Rectal smooth muscle tissue (tissue), 1 donor: Measurements from ENCODE around the gene TSPAN14.

Source experiments
- H3K27ac ChIP-seq: one replicate; pipeline ENCODE4 v1.7.0; 2013; ENCODE audit warnings: low read depth, low read length, inconsistent platforms
- H3K27me3 ChIP-seq: one replicate; pipeline ENCODE4 v1.7.0; 2013; ENCODE audit warnings: low read length; ENCODE audit not compliant: control insufficient read depth, insufficient read depth
- H3K36me3 ChIP-seq: one replicate; pipeline ENCODE4 v1.7.0; 2013; ENCODE audit warnings: low read length; ENCODE audit not compliant: control insufficient read depth, insufficient read depth
- H3K4me1 ChIP-seq: one replicate; pipeline ENCODE4 v1.7.0; 2013; ENCODE audit warnings: low read length; ENCODE audit not compliant: control insufficient read depth, insufficient read depth
- H3K4me3 ChIP-seq: one replicate; pipeline ENCODE4 v1.7.0; 2013; ENCODE audit warnings: low read length
- H3K9ac ChIP-seq: one replicate; pipeline ENCODE4 v1.7.0; 2013; ENCODE audit warnings: low read length

TSPAN14 gene, protein sequence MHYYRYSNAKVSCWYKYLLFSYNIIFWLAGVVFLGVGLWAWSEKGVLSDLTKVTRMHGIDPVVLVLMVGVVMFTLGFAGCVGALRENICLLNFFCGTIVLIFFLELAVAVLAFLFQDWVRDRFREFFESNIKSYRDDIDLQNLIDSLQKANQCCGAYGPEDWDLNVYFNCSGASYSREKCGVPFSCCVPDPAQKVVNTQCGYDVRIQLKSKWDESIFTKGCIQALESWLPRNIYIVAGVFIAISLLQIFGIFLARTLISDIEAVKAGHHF

DNA sequence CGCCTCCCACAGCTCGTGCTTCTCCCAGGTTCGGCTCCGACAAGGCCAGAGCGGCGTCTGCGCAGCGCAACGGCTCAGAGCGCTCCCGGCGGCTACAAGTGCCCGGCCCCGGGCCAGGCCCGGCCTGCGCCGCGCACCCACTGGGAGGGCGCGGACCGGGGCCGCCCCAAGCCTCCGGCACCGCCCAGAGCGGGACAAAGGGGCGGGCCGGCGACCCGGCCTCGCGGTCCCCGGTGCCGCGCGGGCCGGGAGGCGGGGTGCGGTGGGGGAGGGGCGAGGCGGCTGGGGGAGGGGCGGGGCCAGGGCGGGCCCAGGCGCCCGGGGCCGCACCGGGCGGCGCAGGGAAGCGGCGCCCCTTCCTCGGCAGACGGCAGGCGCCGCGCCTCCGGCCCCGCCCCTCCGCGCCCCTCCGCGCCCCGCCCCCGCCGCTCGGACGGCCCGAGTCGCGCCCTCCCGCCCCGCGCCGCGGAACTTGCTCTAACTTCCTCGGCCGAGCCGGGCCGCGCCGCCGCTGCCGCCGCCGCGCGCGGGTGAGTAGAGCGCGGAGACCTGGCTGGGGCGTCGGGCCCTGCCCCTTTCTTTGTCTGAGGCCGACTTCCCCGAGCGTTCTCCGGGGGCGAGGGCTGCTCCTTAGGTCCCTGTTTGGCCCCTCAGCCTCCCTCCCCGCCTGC, at the start of gene TSPAN14:
Gene TSPAN14 (plus strand): TSS at position 469 of the 671 bp plus-strand sequence. CDS start 34,924 bp downstream, outside the sequence.
- H3K9ac ChIP-seq = peak within 1 kb of the TSS; percentile 77
- H3K27ac ChIP-seq = peak within 1 kb of the TSS; percentile 89
- peaks cover 14% of the 10 kb centered on the region for H3K4me1 ChIP-seq
- H3K27me3 ChIP-seq = no peaks in the 10 kb centered on the region
- H3K36me3 ChIP-seq = no peaks in the 10 kb centered on the region
- H3K4me3 ChIP-seq = peak within 1 kb of the TSS; percentile 65

- Histone ChIP-seq H3K27ac (no peak overlapping the region), H3K4me1 (peaks cover 3% of the 10 kb centered on the region), H3K4me3 (no peak overlapping the region)
These were observed 49.1 kb upstream of the TSPAN14 start for GRCh38 chr10:80405035-80405434.

GRCh38 chr10:80405626-80406025, 48.5 kb upstream of the TSPAN14 start:
- Histone ChIP-seq H3K27ac (no peak overlapping the region), H3K36me3 (no peaks in the 10 kb centered on the region), H3K9ac (no peak overlapping the region), H3K4me1 (peaks cover 7% of the 10 kb centered on the region), H3K4me3 (no peak overlapping the region), H3K27me3 (no peaks in the 10 kb centered on the region)

More at GRCh38 chr10:80405035-80405434, 49.1 kb upstream of the TSPAN14 start:
- Histone ChIP-seq H3K27me3 (no peaks in the 10 kb centered on the region), H3K36me3 (no peaks in the 10 kb centered on the region), H3K9ac (no peak overlapping the region)

DNA sequence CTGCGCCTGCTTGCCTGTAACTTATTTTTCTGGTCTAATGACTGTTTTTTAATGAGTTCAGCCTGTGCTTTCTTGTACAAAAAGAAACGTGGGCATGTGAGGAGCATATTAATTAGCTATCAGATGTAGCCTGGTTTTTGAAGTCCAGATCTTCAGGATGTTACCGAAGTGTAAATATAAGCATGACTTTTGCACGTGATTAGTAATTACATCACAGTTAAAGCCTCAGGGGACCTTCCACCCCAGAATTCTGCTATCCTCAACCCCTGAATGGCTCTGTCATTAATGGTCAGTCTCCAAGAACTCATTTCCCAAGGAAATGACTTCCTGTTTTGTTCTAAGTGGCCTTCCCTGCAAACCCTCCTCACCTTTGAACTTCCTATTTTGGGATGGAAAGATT, 47.9 kb upstream of the TSPAN14 start:
- H3K27ac ChIP-seq = no peak overlapping the region
- no peaks in the 10 kb centered on the region for H3K27me3 ChIP-seq
- H3K9ac ChIP-seq = no peak overlapping the region
- peaks cover 7% of the 10 kb centered on the region for H3K4me1 ChIP-seq
- H3K4me3 ChIP-seq = no peak overlapping the region
- H3K36me3 ChIP-seq = no peaks in the 10 kb centered on the region

DNA sequence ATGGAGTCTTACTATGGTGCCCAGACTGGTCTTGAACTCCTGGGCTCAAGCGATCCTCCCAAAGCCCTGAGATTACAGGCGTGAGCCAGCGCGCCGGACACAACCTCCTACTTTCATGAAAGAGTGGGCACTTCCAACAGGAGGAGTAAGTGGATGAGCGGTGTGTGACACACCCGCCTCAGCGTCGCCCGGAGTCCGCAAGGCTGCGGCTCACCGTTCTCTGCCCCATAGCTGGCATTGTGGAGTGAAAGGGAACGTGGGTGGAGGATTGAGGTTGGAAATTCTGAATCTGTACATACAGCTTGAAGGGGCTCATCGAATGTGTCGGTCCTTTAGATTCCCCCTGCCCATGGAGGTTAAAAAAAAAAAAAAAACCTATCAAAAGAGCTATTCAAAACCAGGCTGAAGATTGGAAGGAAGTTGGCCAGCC, 46.3 kb upstream of the TSPAN14 start:
- Histone ChIP-seq H3K9ac (no peak overlapping the region), H3K4me1 (peaks cover 10% of the 10 kb centered on the region), H3K27ac (peak overlapping the region; percentile 67), H3K4me3 (peak overlapping the region; percentile 74), H3K27me3 (no peaks in the 10 kb centered on the region), H3K36me3 (no peaks in the 10 kb centered on the region)

- H3K4me3 ChIP-seq = peak within 1 kb of the TSS; percentile 74
- peak within 1 kb of the TSS; percentile 83 for H3K27ac ChIP-seq
- no peaks in the 10 kb centered on the region for H3K27me3 ChIP-seq
- peaks cover 14% of the 10 kb centered on the region for H3K4me1 ChIP-seq
- peak within 1 kb of the TSS; percentile 68 for H3K9ac ChIP-seq
- H3K36me3 ChIP-seq = no peaks in the 10 kb centered on the region
These were observed 45.6 kb upstream of the TSPAN14 start, which contains the start of gene PRXL2A for GRCh38 chr10:80408242-80409101. PRXL2A (plus strand) TSS chr10:80408551; CDS start chr10:80420468, 11,917 bp downstream.

DNA sequence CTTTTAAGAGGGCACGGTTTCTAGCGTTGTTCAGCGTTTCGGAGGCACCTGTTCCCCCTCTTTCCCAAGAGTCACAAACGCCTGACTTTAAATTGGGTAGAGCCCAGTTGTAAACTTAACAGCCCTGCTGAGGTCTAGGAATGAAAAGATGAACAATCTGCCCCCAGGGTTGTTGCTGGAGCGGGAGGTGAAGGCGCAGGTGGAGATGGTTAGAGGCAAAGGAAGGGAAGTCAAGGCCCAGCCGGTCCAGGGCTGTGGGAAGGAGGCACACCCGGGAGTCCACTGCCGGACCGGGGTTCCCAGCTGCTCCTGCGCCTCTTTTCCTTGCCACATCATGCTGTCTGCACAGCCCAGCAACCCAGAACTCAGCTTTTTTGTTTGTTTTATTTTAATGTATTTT, 45.0 kb upstream of the TSPAN14 start:
- Histone ChIP-seq H3K4me1 (peaks cover 21% of the 10 kb centered on the region), H3K27me3 (no peaks in the 10 kb centered on the region), H3K9ac (no peak overlapping the region), H3K27ac (peak overlapping the region; percentile 83), H3K36me3 (no peaks in the 10 kb centered on the region), H3K4me3 (peak overlapping the region; percentile 74)

GRCh38 chr10:80410122-80410521, 44.0 kb upstream of the TSPAN14 start:
- Histone ChIP-seq H3K4me3 (peak overlapping the region; percentile 7), H3K36me3 (no peaks in the 10 kb centered on the region), H3K9ac (no peak overlapping the region), H3K4me1 (peaks cover 24% of the 10 kb centered on the region), H3K27me3 (no peaks in the 10 kb centered on the region), H3K27ac (peak overlapping the region; percentile 83)

DNA sequence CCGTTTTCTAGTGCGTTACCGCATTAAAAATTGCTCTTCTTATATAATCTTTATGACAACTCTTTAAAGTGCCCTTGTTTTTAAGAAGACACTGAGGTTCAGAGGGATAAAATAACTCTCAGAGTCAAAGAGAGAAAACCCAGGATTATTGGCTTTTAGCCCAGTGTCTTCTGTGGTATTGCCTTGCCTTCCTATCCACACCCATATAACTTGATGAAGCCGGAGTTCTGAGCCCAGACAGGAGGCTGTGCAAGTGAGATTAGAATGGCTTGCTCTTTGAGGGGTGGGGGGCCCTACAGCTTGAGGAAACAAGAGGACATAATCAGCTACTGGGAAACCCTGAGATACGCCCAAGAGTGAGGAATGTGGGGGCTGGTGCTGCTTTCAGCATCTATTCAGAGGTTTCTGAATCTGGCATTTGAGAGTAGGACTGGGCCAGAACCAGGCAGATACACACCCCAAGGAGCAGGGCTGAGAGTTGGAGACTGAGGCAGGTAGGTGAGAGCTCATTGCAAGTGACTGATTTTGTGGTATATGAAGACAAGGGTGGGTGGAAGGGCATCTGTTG, 43.4 kb upstream of the TSPAN14 start:
- no peaks in the 10 kb centered on the region for H3K36me3 ChIP-seq
- peaks cover 29% of the 10 kb centered on the region for H3K4me1 ChIP-seq
- H3K27me3 ChIP-seq = no peaks in the 10 kb centered on the region
- no peak overlapping the region for H3K9ac ChIP-seq
- peak overlapping the region; percentile 83 for H3K27ac ChIP-seq
- H3K4me3 ChIP-seq = peak overlapping the region; percentile 7

- Histone ChIP-seq H3K27me3 (no peaks in the 10 kb centered on the region), H3K9ac (no peak overlapping the region), H3K36me3 (no peaks in the 10 kb centered on the region), H3K4me3 (no peak overlapping the region), H3K27ac (no peak overlapping the region), H3K4me1 (peaks cover 35% of the 10 kb centered on the region)
These were observed 42.8 kb upstream of the TSPAN14 start for GRCh38 chr10:80411267-80411668.

GRCh38 chr10:80411681-80412220, 42.4 kb upstream of the TSPAN14 start:
- Histone ChIP-seq H3K27me3 (no peaks in the 10 kb centered on the region), H3K4me1 (peaks cover 38% of the 10 kb centered on the region), H3K27ac (no peak overlapping the region), H3K9ac (no peak overlapping the region), H3K4me3 (no peak overlapping the region), H3K36me3 (no peaks in the 10 kb centered on the region)

- Histone ChIP-seq H3K36me3 (no peaks in the 10 kb centered on the region), H3K9ac (no peak overlapping the region), H3K4me3 (no peak overlapping the region), H3K4me1 (peaks cover 39% of the 10 kb centered on the region), H3K27me3 (no peaks in the 10 kb centered on the region), H3K27ac (no peak overlapping the region)
These were observed 41.6 kb upstream of the TSPAN14 start for GRCh38 chr10:80412486-80412885.
